Measurements from ENCODE around the gene CSMD2.
"Not testable (repeated sequence)": the region's sequence is repeated elsewhere in the genome, so short reads cannot be mapped to it uniquely, and the experiment has no call there.

CSMD2 gene

DNA sequence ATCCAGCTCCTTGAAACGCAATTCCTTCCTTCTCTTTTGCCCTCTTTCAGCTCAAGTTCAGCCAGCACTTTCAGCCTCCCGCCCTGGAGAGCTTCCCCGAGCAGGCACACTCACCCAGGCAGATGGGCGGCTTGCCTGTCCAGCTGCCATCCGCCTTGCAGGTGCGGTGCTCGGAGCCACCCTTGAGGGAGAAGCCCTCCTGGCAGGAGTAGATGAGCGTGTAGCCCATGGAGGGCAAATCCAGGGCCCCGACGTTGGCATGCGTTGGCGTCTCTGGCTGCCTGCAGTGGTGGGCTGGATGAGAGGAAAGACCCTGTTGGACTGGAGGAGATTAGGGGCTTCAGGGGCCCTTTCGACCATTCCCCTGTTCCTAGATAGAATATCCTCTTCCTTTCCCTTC is 632.1 kb downstream of the CSMD2 start:
- no peak for DNase-seq (ENCODE audit: low read depth)

GRCh38 chr1:33532250-33532649 is 632.8 kb downstream of the CSMD2 start:
- DNase-seq (ENCODE audit: low read depth) = no peak

GRCh38 chr1:33529957-33530356 is 635.1 kb downstream of the CSMD2 start:
- no peak for DNase-seq (ENCODE audit: low read depth)

- DNase-seq (ENCODE audit: low read depth) = no peak
These were observed 637.1 kb downstream of the CSMD2 start for GRCh38 chr1:33527934-33528333.

DNA sequence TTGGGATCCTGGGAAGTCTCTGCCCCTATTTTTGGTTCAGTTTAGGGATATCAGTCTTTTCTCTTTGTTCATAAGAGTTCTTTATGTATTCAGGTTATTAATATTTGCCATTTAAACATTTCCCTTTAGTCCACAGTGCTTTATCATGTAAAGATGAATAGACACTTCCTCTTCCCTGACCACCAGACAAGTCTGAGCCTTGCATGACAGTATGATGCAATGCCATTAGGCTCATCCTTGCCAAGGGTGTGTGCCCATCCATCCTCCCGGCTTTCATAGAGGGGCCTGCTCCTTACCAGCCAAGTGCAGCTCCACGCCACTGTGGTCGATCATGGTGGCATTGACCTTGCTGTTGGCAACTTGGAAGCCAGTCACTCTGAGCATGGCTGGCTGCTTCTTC is 640.4 kb downstream of the CSMD2 start:
- DNase-seq (ENCODE audit: low read depth) = no peak

DNA sequence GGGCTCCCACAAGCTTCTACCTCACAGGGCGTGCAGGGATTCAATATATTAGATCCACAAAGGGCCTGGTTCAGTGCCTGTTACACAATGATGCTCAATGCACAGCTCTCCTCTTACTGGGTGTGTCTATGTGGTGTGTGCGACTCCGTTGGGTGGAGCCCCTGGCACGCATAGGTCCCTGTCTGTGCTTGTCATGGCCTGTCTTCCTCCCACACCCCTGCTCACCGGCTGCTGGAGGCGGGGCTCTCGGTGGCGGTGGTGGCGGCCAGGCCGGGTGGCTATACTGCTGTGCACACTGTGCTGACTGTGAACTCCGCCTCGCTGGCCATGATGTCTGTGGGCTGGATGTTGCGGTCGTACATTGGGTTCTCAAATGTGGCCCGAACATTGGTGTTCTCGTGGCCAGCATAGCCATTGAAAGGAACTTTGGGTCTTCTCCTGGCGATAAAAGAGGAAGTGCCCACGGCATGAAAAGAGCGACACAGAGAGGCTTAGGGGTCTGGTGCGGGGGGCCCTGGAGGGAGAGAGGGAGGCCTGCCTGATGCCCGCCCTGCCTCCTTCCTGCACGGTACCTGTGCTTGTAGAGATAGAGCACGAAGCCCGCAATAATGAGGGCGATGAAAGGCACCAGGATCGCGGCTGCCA is 645.7 kb downstream of the CSMD2 start:
- DNase-seq (ENCODE audit: low read depth) = no peak

GRCh38 chr1:33517596-33518250 is 647.3 kb downstream of the CSMD2 start:
- DNase-seq (ENCODE audit: low read depth) = no peak

GRCh38 chr1:33516891-33517567 is 648.0 kb downstream of the CSMD2 start:
- no peak for DNase-seq (ENCODE audit: low read depth)

GRCh38 chr1:33516428-33516827 is 648.6 kb downstream of the CSMD2 start:
- DNase-seq (ENCODE audit: low read depth) = no peak

- DNase-seq (ENCODE audit: low read depth) = no peak
These were observed 649.4 kb downstream of the CSMD2 start for GRCh38 chr1:33515607-33516006.

DNA sequence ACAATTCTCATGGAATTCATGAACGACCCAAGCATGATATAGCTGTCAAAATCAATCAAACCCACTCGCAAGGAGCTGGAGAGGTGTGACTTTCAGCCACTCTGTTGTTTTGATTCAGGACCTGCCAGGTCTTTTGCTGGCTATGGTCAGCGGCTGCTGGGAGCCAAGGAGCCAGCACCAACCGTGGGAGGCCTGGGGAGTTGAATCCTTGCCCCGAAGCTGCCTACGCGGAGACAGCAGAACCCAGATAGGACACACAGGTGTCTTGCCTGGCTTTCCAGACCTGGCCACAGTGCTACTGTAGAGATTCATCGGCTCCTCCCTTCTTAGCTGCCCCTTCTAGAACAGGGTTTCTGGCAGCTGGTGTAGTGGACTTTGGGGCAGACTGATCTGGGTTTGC is 649.9 kb downstream of the CSMD2 start:
- no peak for DNase-seq (ENCODE audit: low read depth)

GRCh38 chr1:33512226-33513011 is 652.6 kb downstream of the CSMD2 start:
- no peak for DNase-seq (ENCODE audit: low read depth)

DNA sequence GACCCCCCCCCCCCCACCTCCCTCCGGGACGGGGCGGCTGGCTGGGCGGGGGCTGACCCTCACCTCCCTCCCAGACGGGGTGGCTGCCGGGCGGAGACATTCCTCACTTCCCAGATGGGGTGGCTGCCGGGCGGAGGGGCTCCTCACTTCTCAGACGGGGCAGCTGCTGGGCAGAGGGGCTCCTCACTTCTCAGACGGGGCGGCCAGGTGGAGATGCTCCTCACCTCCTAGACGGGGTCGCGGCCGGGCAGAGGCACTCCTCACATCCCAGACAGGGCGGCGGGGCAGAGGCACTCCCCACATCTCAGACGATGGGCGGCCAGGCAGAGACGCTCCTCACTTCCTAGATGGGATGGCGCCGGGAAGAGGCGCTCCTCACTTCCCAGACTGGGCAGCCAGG is 655.8 kb downstream of the CSMD2 start:
- DNase-seq (ENCODE audit: low read depth) = not testable (repeated sequence)

DNA sequence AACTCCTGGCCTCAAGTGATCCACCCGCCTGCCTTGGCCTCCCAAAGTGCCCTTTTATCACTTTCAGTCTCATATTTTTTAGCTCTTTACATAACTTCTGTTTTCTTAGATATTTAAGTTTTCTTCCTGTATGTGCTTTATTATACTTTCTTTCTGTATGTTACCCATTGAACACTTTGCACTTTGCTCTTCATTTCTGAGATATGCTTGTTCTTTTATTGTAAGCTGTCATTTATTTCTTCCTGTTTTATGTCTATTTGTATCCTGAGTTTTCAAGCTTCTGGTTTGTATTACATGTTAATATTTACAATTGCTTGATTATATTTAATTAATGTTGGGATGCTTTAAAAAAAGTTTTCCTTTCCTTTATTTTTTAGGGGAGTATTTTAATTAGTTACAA is 656.9 kb downstream of the CSMD2 start:
- DNase-seq (ENCODE audit: low read depth) = no peak

DNA sequence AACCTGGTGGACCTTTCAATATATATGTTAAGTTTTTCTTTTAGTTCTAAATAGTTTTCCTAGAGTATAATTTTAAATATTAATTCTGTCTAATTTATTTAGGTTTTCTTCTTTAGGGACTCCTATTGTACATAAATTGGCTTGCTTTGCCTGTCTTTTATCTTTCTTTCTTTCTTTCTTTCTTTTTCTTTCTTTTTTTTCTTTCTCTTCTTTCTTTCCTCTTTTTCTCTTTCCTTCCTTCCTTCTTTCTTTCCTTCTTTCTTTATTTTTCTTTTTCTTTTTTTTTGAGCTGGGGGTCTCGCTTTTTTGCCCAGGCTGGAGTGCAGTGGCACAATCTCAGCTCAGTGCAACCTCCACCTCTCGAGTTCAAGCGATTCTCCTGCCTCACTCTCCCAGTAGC is 657.4 kb downstream of the CSMD2 start:
- DNase-seq (ENCODE audit: low read depth) = no peak

DNA sequence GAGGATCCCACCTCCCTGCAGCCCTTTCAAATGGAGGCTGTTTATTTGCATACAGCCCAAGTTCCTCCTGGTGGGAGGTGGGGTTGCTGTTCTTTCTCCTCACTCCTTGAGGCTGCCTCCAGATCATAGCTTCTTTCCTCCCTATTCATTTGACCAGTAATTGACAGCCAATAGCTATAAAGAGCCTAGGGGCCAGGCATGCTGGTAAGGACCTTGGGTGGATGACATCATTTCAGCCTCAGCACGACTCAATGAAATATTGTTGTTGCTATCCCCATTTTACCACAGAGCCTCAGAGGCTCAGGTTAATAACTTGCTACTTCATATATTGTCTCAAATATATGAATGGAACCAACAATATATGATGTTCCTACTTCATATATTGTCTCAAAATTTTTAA is 661.5 kb downstream of the CSMD2 start:
- no peak for DNase-seq (ENCODE audit: low read depth)

DNA sequence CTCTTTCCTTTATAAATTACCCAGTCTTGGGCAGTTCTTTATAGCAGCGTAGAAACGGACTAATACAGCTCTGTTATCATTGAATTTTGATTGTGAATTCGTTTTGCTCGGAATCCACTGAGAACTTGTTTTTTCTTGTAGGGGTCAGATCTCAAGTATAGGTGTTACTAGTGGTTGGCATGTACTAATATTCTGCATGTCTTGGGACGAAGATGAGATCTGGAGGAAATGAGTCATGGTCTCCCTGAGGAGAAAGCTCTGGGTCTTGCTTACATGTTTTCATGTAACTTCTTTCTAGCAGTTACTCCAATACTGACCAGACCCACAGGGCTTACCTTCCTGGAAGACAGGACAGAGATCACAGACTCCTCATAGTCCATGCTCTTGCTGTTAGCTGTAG is 662.3 kb downstream of the CSMD2 start:
- no peak for DNase-seq (ENCODE audit: low read depth)

DNA sequence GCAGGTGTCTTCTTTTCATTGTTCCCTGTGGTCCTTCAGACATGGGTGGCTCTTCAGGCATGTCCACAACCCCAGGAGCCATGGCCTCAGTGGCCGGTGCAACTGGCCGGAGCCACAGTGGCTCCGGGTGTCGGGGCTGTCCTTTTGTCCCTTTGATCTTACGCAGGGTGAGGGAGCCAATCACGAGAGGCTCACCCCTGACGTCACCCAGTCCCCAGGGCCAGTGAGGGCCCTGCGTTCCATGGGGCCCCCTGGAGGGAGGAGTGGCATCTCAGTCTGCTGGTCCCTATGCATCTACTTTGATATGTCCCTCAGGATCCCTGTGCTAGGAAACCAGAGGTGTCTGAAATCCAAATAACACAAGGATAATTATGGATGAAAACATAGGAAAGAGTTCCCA is 663.3 kb downstream of the CSMD2 start:
- no peak for DNase-seq (ENCODE audit: low read depth)

DNA sequence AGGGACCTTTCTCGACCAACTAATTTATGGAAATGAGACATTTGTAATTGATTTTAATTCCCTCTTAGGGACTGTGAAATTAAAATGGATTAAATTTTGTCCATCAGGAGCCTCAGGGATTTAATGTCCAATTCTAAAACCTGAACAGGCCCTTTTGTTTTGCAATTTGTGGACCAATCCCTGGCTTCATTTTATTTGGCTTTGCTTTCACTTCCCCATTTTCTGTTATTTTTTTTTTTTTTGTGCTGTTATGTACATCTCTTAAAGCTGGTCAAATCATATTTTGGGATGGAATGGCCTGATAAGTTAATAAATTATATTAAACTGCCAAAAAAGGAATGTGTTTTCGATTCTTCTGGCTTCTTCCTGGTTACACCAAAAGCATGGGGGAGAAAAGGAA is 663.7 kb downstream of the CSMD2 start:
- DNase-seq (ENCODE audit: low read depth) = no peak

DNA sequence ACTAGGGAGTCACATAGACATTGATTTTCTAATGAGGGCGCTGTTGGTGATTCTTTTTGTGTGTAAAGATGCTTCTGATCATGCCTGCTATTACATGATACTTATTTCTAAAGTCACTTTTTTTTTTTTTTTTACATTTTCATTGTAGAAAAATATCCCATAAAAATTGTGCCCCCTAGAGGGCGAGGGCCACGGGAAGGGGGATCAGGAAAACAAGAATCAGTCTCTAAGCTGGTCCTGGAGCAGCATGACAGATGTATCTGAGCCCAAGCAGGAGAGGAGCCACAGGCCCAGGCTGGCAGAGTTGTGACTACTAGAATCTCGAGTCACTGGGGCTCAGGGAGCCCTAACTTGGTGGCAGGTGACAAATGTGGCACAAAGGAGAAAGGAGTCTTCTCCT is 664.5 kb downstream of the CSMD2 start:
- DNase-seq (ENCODE audit: low read depth) = no peak

- no peak for DNase-seq (ENCODE audit: low read depth)
These were observed 667.6 kb downstream of the CSMD2 start for GRCh38 chr1:33497410-33497809.

GRCh38 chr1:33494929-33495328 is 670.1 kb downstream of the CSMD2 start:
- no peak for DNase-seq (ENCODE audit: low read depth)

DNA sequence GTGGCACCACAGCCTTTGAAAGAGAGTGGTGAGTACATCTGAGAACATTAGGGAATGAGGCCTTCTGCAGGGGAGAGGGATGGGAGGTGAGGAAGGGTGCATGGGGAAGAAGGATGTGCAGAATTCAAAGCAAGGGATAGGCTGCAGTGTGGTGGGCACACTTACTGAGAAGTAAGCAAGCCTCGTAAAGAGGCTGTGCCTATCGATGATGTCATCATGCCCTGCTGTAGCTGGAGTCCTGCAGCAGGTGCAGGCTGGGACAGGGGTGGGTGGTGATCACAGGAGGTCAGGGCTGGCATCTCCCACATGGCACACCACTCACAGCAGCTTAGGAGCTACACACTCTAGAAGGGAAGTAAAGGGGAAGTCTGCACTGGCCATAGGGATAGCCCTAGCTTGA is 676.4 kb downstream of the CSMD2 start:
- DNase-seq (ENCODE audit: low read depth) = no peak
